ENCODE measurements around the gene ADARB2. TPM values are rescaled to one million over a fixed set of nuclear protein-coding genes. Genes with fewer than 3 reads are reported as not detected.

Gene ADARB2
- total and polyA plus RNA-seq, 4 experiments from 2014 or later, result 13.5 to 14.1 TPM; not detected in 2

DNA sequence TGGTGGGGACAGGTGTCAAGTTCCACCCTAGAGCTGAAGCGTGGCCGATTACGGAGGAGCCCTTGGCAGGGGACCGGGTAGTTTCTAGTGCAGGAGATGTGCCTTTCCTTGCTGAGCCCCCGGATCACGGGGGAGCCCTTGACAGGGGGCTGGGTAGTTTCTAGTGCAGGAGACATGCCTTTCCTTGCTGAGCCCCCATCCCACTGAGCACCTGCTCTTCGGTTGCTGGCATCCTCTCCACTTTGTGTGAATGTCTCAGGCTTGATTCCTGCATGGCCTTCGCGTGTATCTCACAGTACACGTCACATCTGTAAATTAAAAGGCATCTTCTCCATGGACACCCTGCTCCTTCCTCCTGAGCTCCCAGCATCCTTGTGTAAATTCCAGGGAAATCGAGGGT, 263.5 kb downstream of the ADARB2 start:
- CTCF ChIA-PET (ENCODE audit: partially characterized antibody), result no interaction called here
- Histone ChIP-seq H3K27me3 (ENCODE audit: insufficient read depth, low read length) (no peaks in the 10 kb centered on the region), H3K9me3 (ENCODE audit: control insufficient read depth in 1 of 2, low read length in 2 of 2) (no peaks in the 10 kb centered on the region), H3K4me3 (ENCODE audit: low read length in 2 of 2) (no peak overlapping the region), H3K36me3 (ENCODE audit: insufficient read depth, low read length) (no peaks in the 10 kb centered on the region), H3K4me1 (ENCODE audit: insufficient read depth, low read length) (no peaks in the 10 kb centered on the region), H3K27ac (ENCODE audit: low read depth, low read length) (no peak overlapping the region)
- H3K27ac Mint-ChIP-seq, result no peak overlapping the region
- no peak for DNase-seq
- POLR2A ChIA-PET (ENCODE audit: partially characterized antibody), result no interaction called here
- peaks cover 11 to 17% of the 10 kb centered on the region in 2 donors for H3K27me3 Mint-ChIP-seq
- intact Hi-C loops (cut with micrococcal nuclease), result no loop called here
- H3K4me1 Mint-ChIP-seq, result no peaks in the 10 kb centered on the region
- H3K9me3 Mint-ChIP-seq, result no peaks in the 10 kb centered on the region
- H3K4me3 Mint-ChIP-seq, result no peak overlapping the region
- no peaks in the 10 kb centered on the region for H3K36me3 Mint-ChIP-seq

DNA sequence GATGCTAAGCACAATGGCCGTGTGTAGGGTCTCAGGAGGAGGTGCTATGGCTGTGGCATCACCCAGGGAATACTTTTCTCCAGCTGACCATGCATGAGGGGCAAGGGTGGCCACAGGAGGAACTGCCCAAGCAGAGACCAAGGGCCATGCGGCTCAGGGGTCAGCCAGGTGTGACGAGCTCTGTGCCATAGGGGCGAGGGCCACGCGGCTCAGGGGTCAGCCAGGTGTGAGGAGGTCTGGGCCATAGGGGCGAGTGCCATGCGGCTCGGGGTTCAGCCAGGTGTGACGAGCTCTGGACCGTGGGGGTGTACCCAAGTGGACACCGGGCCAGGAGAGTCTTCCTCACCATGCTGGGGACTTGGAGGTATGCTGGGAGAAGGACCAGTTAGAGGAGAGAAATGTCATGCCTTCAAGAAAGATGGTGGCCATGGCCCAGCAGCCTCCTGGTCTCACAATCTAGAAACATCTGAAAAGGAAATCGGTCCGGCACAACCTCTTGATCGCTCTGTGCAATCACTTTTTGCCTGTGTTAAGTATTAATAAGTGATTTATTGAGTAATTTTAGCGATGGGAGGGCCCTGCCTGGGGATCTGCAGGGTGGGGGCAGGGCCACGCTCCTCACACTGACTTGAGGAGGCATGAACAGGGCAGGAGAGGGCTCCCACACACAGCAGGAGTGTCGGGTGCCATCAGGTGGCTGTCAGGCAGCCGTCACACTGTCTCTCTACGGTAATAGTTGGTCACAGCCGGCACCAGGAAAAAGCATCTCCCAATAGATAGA, 265.0 kb downstream of the ADARB2 start:
- Mint-ChIP-seq H3K4me1 (no peaks in the 10 kb centered on the region), H3K4me3 (no peak overlapping the region), H3K9me3 (no peaks in the 10 kb centered on the region), H3K36me3 (no peaks in the 10 kb centered on the region), H3K27me3 (peaks cover 14 to 17% of the 10 kb centered on the region in 2 donors), H3K27ac (no peak overlapping the region)
- no peaks in the 10 kb centered on the region for H3K36me3 ChIP-seq (ENCODE audit: insufficient read depth, low read length)
- no peaks in the 10 kb centered on the region for H3K27me3 ChIP-seq (ENCODE audit: insufficient read depth, low read length)
- intact Hi-C loops (cut with micrococcal nuclease), result no loop called here
- H3K4me3 ChIP-seq (ENCODE audit: low read length in 2 of 2), result no peak overlapping the region
- H3K9me3 ChIP-seq (ENCODE audit: control insufficient read depth in 1 of 2, low read length in 2 of 2), result no peaks in the 10 kb centered on the region
- POLR2A ChIA-PET (ENCODE audit: partially characterized antibody), result no interaction called here
- no peak overlapping the region for H3K27ac ChIP-seq (ENCODE audit: low read depth, low read length)
- CTCF ChIA-PET (ENCODE audit: partially characterized antibody), result no interaction called here
- DNase-seq, result peak in 1 of 5 donors; percentile 27
- H3K4me1 ChIP-seq (ENCODE audit: insufficient read depth, low read length), result no peaks in the 10 kb centered on the region

DNA sequence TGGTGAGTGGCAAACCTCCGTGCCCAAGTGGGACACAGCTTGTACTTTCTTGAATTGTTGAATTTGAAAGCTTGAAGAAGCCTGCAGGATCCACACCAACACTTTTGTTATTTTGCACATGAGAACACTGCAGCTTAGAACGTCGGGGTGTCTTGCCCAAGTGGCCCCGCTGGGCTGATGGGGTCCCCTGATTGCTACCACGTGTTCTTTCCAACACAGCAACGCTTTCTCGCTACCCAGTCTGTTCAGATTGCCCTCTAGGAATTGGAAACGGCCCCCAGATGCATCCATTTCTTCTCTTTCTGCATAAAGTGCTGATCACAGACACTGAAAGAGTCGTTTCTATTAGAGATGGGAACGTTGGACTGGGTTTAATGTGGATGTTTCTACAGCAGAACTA, 268.5 kb downstream of the ADARB2 start:
- no peak overlapping the region for H3K27ac Mint-ChIP-seq
- intact Hi-C loops (cut with micrococcal nuclease), result no loop called here
- no peaks in the 10 kb centered on the region for H3K9me3 Mint-ChIP-seq
- ChIA-PET POLR2A (ENCODE audit: partially characterized antibody) (no interaction called here), CTCF (ENCODE audit: partially characterized antibody) (no interaction called here)
- peaks cover 9 to 17% of the 10 kb centered on the region in 2 donors for H3K27me3 Mint-ChIP-seq
- H3K36me3 Mint-ChIP-seq, result no peaks in the 10 kb centered on the region
- Histone ChIP-seq H3K36me3 (ENCODE audit: insufficient read depth, low read length) (no peaks in the 10 kb centered on the region), H3K27ac (ENCODE audit: low read depth, low read length) (no peak overlapping the region), H3K27me3 (ENCODE audit: insufficient read depth, low read length) (no peaks in the 10 kb centered on the region), H3K9me3 (ENCODE audit: control insufficient read depth in 1 of 2, low read length in 2 of 2) (no peaks in the 10 kb centered on the region), H3K4me3 (ENCODE audit: low read length in 2 of 2) (no peak overlapping the region), H3K4me1 (ENCODE audit: insufficient read depth, low read length) (no peaks in the 10 kb centered on the region)
- H3K4me3 Mint-ChIP-seq, result no peak overlapping the region
- DNase-seq, result peak in 1 of 5 donors; percentile 3
- H3K4me1 Mint-ChIP-seq, result no peaks in the 10 kb centered on the region

DNA sequence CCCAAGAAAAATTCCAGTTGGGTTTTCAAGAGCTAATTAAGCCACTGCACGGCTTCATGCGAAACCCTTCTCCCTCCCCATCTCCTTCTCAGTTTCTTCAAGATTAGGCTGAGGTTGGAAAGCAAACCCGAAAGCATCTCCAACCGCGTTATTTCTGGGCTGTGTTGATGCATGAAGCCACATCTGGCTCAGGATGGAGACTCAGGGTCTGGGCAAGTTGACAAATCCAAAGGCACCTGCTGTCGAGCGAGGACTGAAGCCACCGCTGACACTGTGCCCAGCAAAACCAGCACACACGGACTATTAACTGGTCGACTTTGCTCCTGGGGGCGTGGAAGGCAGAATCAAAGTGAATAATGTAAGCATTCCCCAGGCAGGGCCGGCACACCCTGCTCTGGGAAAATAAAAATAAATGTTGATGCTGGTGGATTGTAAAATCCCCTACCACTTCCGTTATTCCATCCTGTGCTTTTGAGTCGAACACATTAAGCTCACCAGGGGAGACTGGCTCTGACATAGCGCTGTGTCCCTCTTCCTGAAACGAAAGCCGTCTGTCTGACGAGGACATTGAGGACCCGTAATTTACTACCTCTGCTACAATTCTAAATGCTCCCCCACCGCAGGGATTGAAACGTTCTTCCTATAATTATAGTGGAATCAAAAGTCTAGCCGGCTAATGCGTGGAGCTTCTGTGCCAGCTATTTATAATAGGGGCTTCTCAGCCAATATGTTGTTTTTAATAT, 269.8 kb downstream of the ADARB2 start:
- Histone ChIP-seq H3K27me3 (ENCODE audit: insufficient read depth, low read length) (no peaks in the 10 kb centered on the region), H3K9me3 (ENCODE audit: control insufficient read depth in 1 of 2, low read length in 2 of 2) (no peaks in the 10 kb centered on the region), H3K4me1 (ENCODE audit: insufficient read depth, low read length) (no peaks in the 10 kb centered on the region), H3K36me3 (ENCODE audit: insufficient read depth, low read length) (no peaks in the 10 kb centered on the region), H3K4me3 (ENCODE audit: low read length in 2 of 2) (no peak overlapping the region), H3K27ac (ENCODE audit: low read depth, low read length) (no peak overlapping the region)
- POLR2A ChIA-PET (ENCODE audit: partially characterized antibody), result no interaction called here
- H3K36me3 Mint-ChIP-seq, result no peaks in the 10 kb centered on the region
- no peaks in the 10 kb centered on the region for H3K9me3 Mint-ChIP-seq
- peaks cover 9 to 19% of the 10 kb centered on the region in 2 donors for H3K27me3 Mint-ChIP-seq
- CTCF ChIA-PET (ENCODE audit: partially characterized antibody), result no interaction called here
- H3K4me3 Mint-ChIP-seq, result no peak overlapping the region
- intact Hi-C loops (cut with micrococcal nuclease), result no loop called here
- H3K27ac Mint-ChIP-seq, result no peak overlapping the region
- no peaks in the 10 kb centered on the region for H3K4me1 Mint-ChIP-seq
- DNase-seq, result no peak

DNA sequence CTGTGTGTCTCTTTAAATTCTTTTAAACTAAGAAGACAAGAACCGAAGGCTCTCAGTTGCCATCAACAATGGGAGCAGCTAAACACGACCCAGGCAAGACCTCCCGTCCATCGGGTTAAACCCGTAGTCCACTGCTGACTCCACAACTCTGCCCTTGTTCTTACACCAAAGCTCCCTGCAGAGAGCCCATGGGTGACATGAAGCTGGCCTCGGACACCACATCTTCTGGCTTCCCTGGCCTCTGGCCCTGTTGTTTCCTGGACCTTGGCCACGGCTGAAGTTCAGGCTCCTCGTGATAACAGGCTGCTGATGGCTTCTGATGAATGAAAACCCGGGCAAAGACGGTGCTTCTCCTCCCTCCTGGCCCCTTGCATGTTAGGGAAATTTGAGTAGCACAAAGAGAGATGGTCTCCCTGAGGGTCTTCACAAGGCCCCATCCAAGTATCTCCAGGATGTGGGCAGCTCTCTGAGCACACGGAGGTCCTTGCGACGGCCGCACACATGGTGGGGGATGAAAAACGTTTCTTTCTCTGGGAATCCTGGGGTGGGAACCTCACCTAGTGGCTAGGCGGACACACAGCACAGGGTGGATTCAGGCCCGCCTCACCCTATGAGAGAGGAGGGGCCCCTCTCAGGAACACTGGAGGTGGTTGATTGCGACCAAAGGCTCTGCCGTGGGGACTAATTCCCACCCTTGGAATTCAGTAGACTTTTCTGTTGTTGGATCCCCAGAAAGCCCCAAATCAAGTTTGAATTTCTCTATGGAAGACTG, 271.1 kb downstream of the ADARB2 start:
- Histone ChIP-seq H3K27ac (ENCODE audit: low read depth, low read length) (no peak overlapping the region), H3K4me1 (ENCODE audit: insufficient read depth, low read length) (no peaks in the 10 kb centered on the region), H3K36me3 (ENCODE audit: insufficient read depth, low read length) (no peaks in the 10 kb centered on the region), H3K27me3 (ENCODE audit: insufficient read depth, low read length) (no peaks in the 10 kb centered on the region), H3K4me3 (ENCODE audit: low read length in 2 of 2) (no peak overlapping the region), H3K9me3 (ENCODE audit: control insufficient read depth in 1 of 2, low read length in 2 of 2) (no peaks in the 10 kb centered on the region)
- no peak overlapping the region for H3K4me3 Mint-ChIP-seq
- ChIA-PET CTCF (ENCODE audit: partially characterized antibody) (no interaction called here), POLR2A (ENCODE audit: partially characterized antibody) (no interaction called here)
- intact Hi-C loops (cut with micrococcal nuclease), result no loop called here
- no peaks in the 10 kb centered on the region for H3K9me3 Mint-ChIP-seq
- H3K4me1 Mint-ChIP-seq, result no peaks in the 10 kb centered on the region
- no peaks in the 10 kb centered on the region for H3K36me3 Mint-ChIP-seq
- no peak overlapping the region for H3K27ac Mint-ChIP-seq
- peaks cover 7 to 18% of the 10 kb centered on the region in 2 donors for H3K27me3 Mint-ChIP-seq
- no peak for DNase-seq

DNA sequence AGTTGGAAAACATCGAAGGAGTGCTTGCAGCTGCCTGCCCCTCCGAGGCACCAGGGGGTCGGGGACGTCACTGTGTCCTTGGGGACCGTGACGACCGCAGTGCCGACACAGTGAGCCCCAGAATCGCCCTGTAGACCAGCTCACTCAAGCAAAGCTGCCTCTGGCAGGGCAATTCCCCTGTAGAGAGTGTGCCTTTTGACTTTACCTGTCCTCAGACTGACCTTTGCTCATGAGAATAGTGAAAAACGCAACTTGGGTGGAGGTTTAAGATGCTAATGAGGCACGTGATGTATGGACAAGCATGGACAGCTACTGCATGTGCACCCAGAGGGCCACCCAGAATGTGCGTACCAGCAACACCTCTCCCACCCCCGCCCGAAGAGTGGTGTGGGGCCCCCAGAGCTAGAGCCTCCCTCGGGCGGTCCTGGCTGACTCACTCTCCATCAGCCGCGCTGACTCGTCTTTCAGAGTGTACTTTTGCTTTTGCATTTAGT, 271.9 kb downstream of the ADARB2 start:
- no peak for DNase-seq

DNA sequence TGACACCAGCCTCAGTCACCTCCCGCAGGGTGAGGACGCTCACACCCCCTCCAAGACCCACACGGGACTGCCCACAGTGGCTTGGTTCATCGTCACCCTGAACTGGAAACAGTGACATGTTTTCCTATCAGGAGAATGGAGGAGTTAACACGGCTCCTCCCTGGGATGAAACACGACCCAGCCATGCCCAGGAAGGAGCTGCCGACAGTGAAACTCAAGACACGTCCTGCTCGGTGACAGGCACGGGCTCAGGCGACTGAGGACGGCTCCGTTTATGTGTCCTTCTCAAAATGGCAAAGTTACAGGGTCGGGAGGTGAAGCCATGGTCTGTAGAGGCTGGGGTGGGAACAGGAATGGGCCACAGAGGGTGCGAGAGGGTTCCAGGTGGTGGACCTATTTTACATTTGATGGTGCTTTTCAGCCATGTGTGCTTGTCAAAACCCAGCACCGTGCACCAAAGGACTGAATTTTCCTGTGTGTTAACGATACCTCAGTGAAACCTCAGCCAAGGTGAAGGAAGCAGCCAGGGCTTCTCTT, 272.4 kb downstream of the ADARB2 start:
- Histone ChIP-seq H3K36me3 (ENCODE audit: insufficient read depth, low read length) (no peaks in the 10 kb centered on the region), H3K27me3 (ENCODE audit: insufficient read depth, low read length) (no peaks in the 10 kb centered on the region), H3K27ac (ENCODE audit: low read depth, low read length) (no peak overlapping the region), H3K4me1 (ENCODE audit: insufficient read depth, low read length) (no peaks in the 10 kb centered on the region), H3K4me3 (ENCODE audit: low read length in 2 of 2) (no peak overlapping the region), H3K9me3 (ENCODE audit: control insufficient read depth in 1 of 2, low read length in 2 of 2) (no peaks in the 10 kb centered on the region)
- H3K27me3 Mint-ChIP-seq, result peaks cover 7 to 16% of the 10 kb centered on the region in 2 donors
- no peak overlapping the region for H3K4me3 Mint-ChIP-seq
- intact Hi-C loops (cut with micrococcal nuclease), result no loop called here
- DNase-seq, result peak in 1 of 5 donors; percentile 15
- CTCF ChIA-PET (ENCODE audit: partially characterized antibody), result no interaction called here
- H3K27ac Mint-ChIP-seq, result no peak overlapping the region
- no peaks in the 10 kb centered on the region for H3K9me3 Mint-ChIP-seq
- no peaks in the 10 kb centered on the region for H3K4me1 Mint-ChIP-seq
- no peaks in the 10 kb centered on the region for H3K36me3 Mint-ChIP-seq
- POLR2A ChIA-PET (ENCODE audit: partially characterized antibody), result no interaction called here

More for the DNA sequence above, 271.9 kb downstream of the ADARB2 start:
- no peaks in the 10 kb centered on the region for H3K4me1 ChIP-seq (ENCODE audit: insufficient read depth, low read length)
- no peaks in the 10 kb centered on the region for H3K27me3 ChIP-seq (ENCODE audit: insufficient read depth, low read length)
- no peak overlapping the region for H3K27ac Mint-ChIP-seq
- no peaks in the 10 kb centered on the region for H3K36me3 Mint-ChIP-seq
- H3K27ac ChIP-seq (ENCODE audit: low read depth, low read length), result no peak overlapping the region
- no peak overlapping the region for H3K4me3 ChIP-seq (ENCODE audit: low read length in 2 of 2)
- H3K9me3 ChIP-seq (ENCODE audit: control insufficient read depth in 1 of 2, low read length in 2 of 2), result no peaks in the 10 kb centered on the region
- peaks cover 7 to 18% of the 10 kb centered on the region in 2 donors for H3K27me3 Mint-ChIP-seq
- intact Hi-C loops (cut with micrococcal nuclease), result no loop called here
- ChIA-PET POLR2A (ENCODE audit: partially characterized antibody) (no interaction called here), CTCF (ENCODE audit: partially characterized antibody) (no interaction called here)
- no peaks in the 10 kb centered on the region for H3K9me3 Mint-ChIP-seq
- no peaks in the 10 kb centered on the region for H3K36me3 ChIP-seq (ENCODE audit: insufficient read depth, low read length)
- no peaks in the 10 kb centered on the region for H3K4me1 Mint-ChIP-seq
- no peak overlapping the region for H3K4me3 Mint-ChIP-seq
